ENCODE results near the gene YBX1.

- no peak for TF ChIP-seq POLR2AphosphoS5 (IDR thresholded peaks at IDR 0.05; ENCODE audit: low read depth, low read length)
- TF ChIP-seq, protein P1, sequence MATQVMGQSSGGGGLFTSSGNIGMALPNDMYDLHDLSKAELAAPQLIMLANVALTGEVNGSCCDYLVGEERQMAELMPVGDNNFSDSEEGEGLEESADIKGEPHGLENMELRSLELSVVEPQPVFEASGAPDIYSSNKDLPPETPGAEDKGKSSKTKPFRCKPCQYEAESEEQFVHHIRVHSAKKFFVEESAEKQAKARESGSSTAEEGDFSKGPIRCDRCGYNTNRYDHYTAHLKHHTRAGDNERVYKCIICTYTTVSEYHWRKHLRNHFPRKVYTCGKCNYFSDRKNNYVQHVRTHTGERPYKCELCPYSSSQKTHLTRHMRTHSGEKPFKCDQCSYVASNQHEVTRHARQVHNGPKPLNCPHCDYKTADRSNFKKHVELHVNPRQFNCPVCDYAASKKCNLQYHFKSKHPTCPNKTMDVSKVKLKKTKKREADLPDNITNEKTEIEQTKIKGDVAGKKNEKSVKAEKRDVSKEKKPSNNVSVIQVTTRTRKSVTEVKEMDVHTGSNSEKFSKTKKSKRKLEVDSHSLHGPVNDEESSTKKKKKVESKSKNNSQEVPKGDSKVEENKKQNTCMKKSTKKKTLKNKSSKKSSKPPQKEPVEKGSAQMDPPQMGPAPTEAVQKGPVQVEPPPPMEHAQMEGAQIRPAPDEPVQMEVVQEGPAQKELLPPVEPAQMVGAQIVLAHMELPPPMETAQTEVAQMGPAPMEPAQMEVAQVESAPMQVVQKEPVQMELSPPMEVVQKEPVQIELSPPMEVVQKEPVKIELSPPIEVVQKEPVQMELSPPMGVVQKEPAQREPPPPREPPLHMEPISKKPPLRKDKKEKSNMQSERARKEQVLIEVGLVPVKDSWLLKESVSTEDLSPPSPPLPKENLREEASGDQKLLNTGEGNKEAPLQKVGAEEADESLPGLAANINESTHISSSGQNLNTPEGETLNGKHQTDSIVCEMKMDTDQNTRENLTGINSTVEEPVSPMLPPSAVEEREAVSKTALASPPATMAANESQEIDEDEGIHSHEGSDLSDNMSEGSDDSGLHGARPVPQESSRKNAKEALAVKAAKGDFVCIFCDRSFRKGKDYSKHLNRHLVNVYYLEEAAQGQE (IDR thresholded peaks at IDR 0.05; ENCODE audit: insufficient read depth in 1 of 2, low read depth in 2 of 2, low read length in 2 of 2) = no peak
- TF ChIP-seq TAF1 (IDR thresholded peaks at IDR 0.05; ENCODE audit: borderline replicate concordance, insufficient read depth, low read length) = no peak
- TF ChIP-seq SIN3A (IDR thresholded peaks at IDR 0.05; ENCODE audit: borderline replicate concordance, insufficient read depth, low read length) = no peak
- TF ChIP-seq FOXP2 (optimal IDR thresholded peaks at IDR 0.05; ENCODE audit: borderline replicate concordance, extremely low read depth, extremely low read length, insufficient read depth) = no peak
Observed at GRCh38 chr1:42691157-42691498, 8.9 kb downstream of the YBX1 start.
